ENCODE results near the gene KLHL41. TPM values are rescaled to one million over a fixed set of nuclear protein-coding genes. Genes with fewer than 3 reads are reported as not detected.

The KLHL41 gene
- total RNA-seq = 0.73 and 1.4 TPM in 2 replicates
- long read RNA-seq = 0 reads

GRCh38 chr2:169509298-169509885 is at the start of gene KLHL41:
TSS of gene KLHL41 (plus strand) at chr2:169509702. CDS start at chr2:169509779, 77 bp downstream.
- no peak within 1 kb of the TSS for H3K4me3 Mint-ChIP-seq
- TF ChIP-seq CTCF (conservative IDR thresholded peaks at IDR 0.05) = no peak
- peaks cover 14% of the 10 kb centered on the region for H3K36me3 Mint-ChIP-seq (ENCODE audit: low read depth)

GRCh38 chr2:169461143-169461542 is 48.4 kb upstream of the KLHL41 start:
- H3K27ac Mint-ChIP-seq (ENCODE audit: unreplicated experiment) = no peak overlapping the region
- peaks cover 2% of the 10 kb centered on the region for H3K36me3 Mint-ChIP-seq (ENCODE audit: low read depth)
- no peak for DNase-seq (ENCODE audit: low read depth, low spot score)
- no peak overlapping the region for H3K4me3 Mint-ChIP-seq
- TF ChIP-seq CTCF (conservative IDR thresholded peaks at IDR 0.05) = no peak
- peaks cover 2% of the 10 kb centered on the region for H3K27me3 Mint-ChIP-seq (ENCODE audit: low read depth)
- H3K4me1 Mint-ChIP-seq = no peaks in the 10 kb centered on the region
- H3K9me3 Mint-ChIP-seq = no peaks in the 10 kb centered on the region

More at GRCh38 chr2:169509298-169509885, at the start of gene KLHL41:
- H3K4me1 Mint-ChIP-seq = peaks cover 18% of the 10 kb centered on the region
- DNase-seq (ENCODE audit: low read depth, low spot score) = no peak
- no peak within 1 kb of the TSS for H3K27ac Mint-ChIP-seq (ENCODE audit: unreplicated experiment)
- H3K9me3 Mint-ChIP-seq = no peaks in the 10 kb centered on the region
- no peaks in the 10 kb centered on the region for H3K27me3 Mint-ChIP-seq (ENCODE audit: low read depth)

- DNase-seq (ENCODE audit: low read depth, low spot score) = no peak
- H3K27ac Mint-ChIP-seq (ENCODE audit: unreplicated experiment) = no peak overlapping the region
- no peaks in the 10 kb centered on the region for H3K36me3 Mint-ChIP-seq (ENCODE audit: low read depth)
- TF ChIP-seq CTCF (conservative IDR thresholded peaks at IDR 0.05) = no peak
- H3K27me3 Mint-ChIP-seq (ENCODE audit: low read depth) = peaks cover 2% of the 10 kb centered on the region
- no peak overlapping the region for H3K4me3 Mint-ChIP-seq
- H3K9me3 Mint-ChIP-seq = no peaks in the 10 kb centered on the region
- H3K4me1 Mint-ChIP-seq = no peaks in the 10 kb centered on the region
These were observed 46.4 kb upstream of the KLHL41 start for GRCh38 chr2:169462896-169463695.

- no peak overlapping the region for H3K27ac Mint-ChIP-seq (ENCODE audit: unreplicated experiment)
- TF ChIP-seq CTCF (conservative IDR thresholded peaks at IDR 0.05) = no peak
- H3K9me3 Mint-ChIP-seq = no peaks in the 10 kb centered on the region
- no peak for DNase-seq (ENCODE audit: low read depth, low spot score)
- no peaks in the 10 kb centered on the region for H3K4me1 Mint-ChIP-seq
- H3K4me3 Mint-ChIP-seq = no peak overlapping the region
- peaks cover 5% of the 10 kb centered on the region for H3K27me3 Mint-ChIP-seq (ENCODE audit: low read depth)
- no peaks in the 10 kb centered on the region for H3K36me3 Mint-ChIP-seq (ENCODE audit: low read depth)
These were observed 45.0 kb upstream of the KLHL41 start for GRCh38 chr2:169464466-169464865.

GRCh38 chr2:169464882-169465281 is 44.6 kb upstream of the KLHL41 start:
- H3K27me3 Mint-ChIP-seq (ENCODE audit: low read depth) = peaks cover 5% of the 10 kb centered on the region
- peak overlapping the region; percentile 8 for H3K4me3 Mint-ChIP-seq
- no peak for DNase-seq (ENCODE audit: low read depth, low spot score)

More at GRCh38 chr2:169464882-169465281, 44.6 kb upstream of the KLHL41 start:
- Mint-ChIP-seq H3K4me1 (no peaks in the 10 kb centered on the region), H3K27ac (ENCODE audit: unreplicated experiment) (no peak overlapping the region), H3K36me3 (ENCODE audit: low read depth) (no peaks in the 10 kb centered on the region), H3K9me3 (no peaks in the 10 kb centered on the region)
- TF ChIP-seq CTCF (conservative IDR thresholded peaks at IDR 0.05) = no peak
